ENCODE data around the gene SLC7A8.
A peak's percentile ranks its signal among the peaks of the same experiment; 100 is the strongest.

Gene SLC7A8

DNA sequence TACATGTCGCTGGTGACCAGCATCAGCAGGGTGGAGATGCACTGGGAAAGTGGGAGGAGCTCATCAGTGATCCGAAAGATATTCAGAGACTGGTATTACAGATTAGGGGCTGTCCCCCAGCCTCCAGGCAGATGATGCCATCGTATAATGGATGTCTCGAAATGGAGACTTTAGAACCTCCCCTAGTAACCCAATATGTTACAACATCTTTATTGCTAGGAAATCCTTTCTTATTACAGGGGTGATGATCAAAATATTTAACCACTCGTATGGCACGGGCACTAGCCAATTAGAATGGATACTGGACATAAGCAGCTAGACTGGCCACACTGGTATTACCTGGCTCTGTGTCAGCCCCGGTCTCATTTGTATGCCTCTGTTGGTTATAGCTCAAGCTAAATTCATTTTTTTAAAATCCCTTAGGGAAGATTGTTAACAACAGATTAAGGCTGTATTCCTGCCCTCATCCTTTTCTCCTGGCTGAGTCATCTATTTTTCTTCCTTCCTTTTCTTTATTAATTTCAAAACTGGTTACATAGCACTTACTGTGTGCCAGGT lies 53.6 kb downstream of the SLC7A8 start:
- no peak for DNase-seq

DNA sequence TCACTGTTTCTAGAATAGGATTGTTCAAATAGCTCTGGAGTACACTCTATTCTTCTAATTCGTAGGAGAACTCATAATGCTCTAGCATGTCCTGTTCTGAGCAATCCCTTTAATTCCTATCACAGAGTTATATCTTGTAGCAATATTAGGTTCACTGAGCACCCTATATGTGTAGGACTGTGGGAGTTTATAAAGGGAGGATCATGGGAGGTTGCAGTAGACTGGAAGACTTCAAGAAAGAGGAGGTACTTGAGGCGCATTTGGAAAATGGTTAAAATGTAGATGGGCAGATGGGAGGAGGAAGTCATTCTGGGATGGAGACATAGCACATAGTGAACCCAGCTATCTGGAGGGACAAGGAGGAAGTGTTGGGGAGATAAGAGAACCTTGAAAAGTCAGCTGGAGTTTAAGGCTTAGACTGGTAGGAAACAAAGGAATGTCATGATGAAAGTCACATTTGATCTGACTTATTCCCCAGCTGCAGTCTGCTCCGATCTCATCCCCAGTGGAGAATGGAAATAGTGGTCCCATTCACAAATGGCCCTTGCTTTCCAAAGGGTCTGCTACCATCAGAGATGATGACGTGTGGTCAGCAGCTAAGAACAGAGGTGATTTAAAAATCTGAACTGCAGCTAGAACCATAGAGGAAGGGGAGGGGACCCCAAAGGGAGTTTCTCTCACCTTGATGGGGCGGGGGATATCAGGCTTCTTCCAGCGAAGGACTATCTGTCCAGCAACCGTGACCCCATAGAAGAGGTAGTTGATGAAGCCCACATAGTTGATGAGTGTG lies 54.3 kb downstream of the SLC7A8 start:
- DNase-seq: no peak

DNA sequence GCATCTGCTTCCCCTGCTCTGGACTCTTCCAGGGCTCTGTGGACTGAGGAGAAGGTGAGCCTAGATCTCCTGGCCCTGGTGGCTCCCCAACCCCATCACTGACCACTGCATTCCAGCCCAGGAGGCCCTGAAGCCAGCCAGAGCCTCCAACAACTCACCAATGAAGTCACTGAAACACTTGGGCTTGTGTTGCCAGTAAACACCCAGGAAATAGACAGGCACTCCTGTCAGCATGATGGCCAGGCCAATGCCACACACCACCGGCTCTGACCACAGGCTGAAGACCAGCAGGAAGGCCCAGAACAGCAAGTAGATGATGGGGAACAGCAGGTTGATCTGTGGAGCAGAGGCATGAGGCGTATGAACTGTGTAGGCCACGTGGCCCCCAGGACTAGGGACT lies 55.6 kb downstream of the SLC7A8 start:
- no peak for DNase-seq

DNA sequence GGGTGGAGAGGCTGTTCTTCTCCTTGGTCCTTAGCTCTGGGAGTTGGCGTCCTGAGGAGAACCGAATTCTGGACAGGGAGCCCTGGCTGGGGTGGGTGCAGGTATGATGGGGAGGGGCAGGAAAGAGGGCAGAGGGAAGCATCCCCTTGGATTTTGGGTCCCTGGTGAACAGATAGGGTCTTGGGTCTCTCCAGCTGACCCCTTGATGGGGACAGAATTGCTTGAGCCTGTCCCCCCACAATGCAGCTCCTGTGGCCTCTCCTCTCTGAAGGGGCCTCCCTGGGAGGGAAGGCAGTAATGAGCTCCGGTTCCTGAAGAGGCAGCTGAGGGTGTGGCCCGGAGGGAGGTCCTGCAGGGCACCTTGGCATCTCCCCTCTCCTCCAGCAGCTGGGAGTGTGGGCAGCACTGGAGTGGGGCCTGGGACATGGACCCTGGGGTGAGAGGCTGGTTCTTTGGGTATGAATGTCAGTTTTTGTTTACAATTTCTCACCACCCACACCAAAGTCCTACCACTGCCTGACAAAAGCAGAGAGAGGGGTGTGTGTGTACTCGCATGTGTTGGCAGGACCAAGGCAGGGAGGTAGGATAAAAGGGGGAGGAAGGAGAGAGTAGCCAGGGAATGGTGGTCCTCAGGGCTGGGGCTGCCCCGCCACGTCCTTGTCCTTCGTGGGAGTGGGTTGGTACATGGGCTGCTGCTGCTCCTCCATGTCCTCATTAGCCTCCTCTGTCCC lies 56.7 kb downstream of the SLC7A8 start:
- no peak for DNase-seq

DNA sequence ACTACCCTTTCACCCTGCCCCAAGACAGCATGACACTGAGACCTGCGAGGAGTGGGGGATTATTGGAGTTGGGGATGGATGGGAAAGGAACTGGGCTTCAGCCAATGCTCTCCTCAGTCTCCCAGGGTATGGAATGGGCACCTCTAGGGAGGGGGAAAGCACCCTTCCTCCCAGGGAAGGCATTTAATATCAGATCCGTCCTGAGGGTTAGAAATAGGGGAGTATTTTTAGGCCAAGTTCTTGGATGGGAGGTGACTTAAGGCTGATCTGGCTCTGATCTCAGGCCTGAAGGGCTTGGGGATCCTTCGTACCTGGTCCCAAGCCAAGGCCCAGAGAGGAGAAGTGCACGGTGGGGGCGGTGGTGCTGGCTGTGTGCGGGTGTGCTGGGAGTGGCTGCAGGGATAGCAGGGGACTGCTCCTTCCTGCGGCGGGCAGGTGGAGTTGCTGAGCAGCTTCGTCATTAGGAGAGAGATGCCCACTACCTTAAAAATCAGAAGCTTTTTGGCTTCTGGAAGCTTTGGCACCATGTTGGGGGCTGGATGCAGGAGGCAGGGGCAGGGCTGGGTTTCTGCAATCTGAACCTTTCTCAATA lies 57.4 kb downstream of the SLC7A8 start:
- DNase-seq: no peak

DNA sequence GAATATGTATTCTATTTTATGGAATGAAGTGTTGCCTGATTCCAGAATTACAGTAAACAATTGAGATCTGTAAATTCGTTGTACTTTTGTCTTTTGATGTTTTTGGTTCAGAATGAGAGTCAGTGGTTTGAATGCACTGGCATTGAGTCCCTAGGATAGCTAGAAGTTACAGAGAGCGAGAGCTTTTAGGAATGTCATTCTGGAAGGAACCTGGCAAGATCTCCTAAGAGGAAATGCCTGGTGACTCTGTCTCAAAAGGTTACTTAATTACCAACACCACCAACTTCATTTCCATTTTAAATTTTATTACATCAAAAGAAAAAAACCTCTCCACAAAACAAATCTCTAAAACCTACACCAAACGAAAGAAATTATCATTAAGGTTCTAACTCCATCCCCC lies 58.4 kb downstream of the SLC7A8 start:
- DNase-seq: no peak

DNA sequence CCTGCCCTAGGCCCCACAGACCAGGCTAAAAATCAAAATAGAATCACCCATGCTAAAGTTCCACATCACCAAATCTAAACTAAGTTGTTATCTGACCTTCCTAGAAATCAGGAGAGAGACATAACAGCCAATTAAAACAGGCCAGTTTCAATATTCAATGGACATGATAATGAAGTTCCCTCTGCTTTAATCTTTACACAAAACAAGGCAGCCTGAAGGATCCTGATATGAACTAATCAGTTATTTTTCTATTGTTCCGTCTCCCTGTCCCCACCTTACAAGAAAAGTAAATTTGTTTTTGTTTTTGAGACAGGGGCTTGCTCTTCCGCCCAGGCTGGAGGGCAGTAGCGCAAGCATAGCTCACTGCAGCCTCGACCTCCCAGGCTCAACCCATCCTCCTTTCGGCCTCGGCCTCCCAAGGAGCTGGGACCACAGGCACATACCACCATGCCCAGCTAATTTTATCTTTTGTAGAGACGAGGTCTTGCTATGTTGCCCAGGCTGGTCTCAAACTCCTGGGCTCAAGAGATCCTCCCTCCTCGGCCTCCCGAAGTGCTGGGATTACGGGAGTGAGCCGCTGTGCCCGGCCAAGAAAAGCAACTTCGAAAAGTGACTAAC lies 59.0 kb downstream of the SLC7A8 start:
- DNase-seq: no peak

DNA sequence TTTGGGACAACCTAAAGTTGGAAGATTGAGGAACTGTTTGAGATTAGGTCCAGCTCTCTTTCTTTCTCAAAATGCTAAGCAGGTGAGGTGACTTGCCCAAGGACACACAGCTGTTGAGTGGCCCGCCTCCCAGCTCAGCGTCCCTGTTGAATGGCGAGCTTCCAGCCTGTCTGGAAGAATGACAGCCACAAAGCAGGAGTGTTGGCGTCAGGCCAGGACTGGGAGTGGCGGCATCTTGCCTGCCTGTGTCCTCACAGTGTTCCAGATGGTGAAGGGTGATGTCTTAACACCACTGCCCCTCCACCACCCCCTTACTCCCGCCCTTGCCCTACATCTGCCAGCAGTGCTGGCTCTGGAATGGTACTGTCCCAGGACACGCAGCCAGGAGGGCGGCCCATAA lies 60.0 kb downstream of the SLC7A8 start:
- peak; percentile 68 for DNase-seq

DNA sequence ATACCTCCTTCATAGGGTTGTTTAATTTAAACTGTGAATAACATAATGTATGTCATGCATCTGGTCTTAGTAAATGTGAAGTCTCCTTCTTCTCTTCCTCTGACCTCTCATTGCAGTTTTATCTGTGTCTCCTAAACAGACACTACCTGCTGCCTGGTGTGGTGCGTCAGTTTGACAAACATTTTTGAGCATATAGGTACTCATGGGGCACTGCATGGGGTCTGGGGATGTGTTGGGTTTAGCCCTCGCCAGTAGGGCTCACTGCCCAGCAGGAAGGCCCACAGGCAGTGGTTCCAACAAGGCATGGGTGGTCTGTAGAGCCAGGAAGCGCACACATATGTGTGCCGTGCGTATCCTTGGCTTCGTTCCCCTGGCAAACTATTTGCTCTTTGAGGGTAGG lies 61.4 kb downstream of the SLC7A8 start:
- DNase-seq: no peak

DNA sequence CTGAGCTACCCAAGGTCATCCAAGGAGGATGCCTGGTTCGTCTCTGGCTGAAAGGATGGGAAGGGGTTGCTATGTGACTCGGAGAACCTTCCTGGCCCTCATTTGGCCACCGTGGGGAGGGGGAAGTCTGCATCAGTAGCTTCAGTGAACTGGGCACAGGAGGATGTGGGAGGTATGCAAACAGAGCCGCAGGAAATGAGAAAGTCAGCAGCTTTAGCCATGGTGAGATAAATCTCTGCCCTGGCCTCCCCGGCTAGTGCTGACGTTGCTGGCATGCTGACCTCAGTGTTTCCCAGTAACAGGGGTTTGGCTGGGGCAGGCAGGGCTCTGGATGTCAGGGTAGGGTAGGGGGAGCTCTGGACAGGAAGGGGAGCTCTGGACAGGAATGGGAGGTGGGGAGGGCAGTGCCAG lies 62.1 kb downstream of the SLC7A8 start:
- DNase-seq: no peak

DNA sequence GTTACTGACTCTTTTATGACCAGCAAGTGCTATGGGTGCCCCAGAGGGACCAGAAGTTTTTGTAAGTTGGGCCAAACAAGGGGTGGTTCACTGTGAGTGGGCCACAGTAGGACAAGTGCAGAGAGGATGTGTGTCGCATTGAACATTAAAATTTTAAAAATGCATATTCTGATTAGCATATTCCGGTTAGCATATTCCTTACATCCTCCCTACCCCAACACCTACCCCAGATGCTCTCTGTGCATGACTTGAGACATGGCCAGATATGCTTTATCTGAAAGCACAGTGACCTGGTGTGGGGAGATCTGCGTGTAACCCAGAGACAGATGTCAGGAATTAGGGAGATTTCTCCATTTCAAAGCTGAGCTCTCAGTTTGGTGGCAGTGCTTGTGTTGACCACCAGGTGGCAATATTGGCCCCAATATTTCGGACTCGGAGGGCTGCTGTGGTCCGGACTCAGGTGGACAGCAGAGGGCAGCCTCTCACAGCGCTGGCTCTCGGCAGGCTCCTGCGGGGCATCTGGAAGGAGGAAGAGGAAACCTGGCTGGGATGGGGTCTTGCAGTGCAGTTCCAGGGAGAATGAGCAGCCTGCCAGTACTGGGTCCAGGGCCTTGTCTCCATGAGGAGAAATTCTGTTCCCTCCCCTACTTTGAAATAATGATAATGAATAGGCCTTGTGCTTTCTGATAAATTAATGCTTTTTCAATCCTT lies 62.8 kb downstream of the SLC7A8 start:
- peak; percentile 93 for DNase-seq

DNA sequence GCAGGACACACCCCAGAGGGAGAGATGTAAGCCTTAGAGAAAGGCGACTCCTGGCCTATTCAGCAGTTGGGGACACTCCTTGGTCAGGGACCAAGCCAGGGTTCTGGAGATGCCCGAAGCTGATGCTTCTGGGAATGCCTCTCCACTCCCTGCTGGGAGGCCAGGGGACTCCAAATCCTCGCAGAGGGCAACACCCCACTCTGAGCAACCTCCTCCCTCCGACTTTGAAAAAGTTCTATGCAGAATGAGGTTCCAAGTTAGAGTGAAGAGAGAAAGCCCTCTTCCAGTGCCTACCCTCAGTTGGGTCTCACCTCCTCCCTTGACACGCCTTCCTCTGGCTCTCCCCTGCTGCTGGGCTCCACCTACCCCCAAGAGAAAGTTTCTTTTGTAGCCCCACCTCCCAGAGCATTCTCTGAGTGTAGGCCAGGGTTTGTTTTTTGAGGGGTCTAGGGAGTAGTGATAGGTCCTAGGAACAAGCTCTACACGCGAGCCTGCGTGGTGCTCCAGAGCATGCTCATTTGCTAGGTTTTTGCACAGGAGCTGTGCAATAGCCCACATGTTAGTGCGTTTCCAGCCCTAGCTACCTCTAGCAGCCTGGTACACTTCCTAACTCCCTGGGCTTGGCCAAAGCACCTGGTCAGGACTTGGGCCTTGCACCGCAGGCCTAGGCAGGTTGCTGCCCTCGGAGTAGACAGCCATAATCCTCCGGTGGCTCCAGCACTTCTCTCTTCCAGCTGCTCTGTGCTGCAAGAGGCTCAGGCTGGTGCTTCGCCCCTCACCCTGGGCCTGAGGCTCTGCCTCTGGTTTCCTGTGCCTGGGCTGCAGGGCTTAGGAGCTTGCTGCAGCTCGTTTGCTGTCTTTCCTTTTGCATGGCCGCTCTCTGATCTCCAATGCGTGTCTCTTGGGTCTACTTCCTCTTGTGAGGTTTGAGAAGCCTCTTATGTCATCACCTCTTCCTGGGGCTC lies 63.8 kb downstream of the SLC7A8 start:
- DNase-seq: peak; percentile 68

DNA sequence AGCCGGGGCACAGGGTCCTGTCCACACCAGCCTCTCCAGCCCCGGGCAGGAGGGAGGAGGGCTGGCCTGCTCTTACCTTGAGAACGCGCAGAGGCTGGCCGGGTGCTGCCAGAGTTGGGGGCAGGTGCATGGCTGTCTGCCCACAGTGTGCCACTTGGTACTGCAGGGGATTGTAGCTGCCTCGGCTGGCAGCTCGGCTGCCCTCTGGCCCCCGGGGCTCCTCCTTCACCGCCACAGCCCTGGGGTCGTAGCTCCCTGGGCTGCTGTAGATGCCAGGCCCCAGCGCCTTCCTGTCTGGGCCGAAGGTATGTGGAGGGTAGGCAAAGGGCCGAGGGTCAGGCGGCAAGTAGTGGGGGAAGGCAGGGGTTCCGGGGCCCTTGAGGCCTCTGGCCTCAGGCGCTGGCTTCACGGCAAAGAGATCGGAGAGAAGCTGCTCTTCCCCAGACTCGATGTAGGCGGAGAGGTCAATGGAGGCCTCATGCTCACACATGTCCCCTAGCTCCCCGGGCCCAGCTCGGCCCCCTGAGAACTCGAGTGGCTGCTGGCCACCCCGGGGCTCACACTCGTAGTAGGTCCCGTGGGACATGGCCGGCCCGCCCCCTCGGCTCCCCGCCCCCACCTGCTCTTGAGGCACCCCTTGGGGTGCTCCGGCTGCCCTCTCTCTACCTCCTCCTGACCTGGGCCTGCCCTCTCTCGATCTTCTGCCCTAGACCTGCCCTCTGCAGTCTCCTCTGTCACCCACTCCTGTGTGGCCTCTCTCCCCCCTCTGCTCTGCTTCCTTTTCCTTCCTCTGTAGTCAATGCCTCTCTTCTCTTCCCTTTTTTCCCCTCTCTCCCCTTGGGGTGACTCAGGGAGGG lies 64.7 kb downstream of the SLC7A8 start, which contains the start of gene CEBPE:
CEBPE (minus strand) TSS at position 750 of the 857 bp plus-strand sequence; CDS start at position 586, 164 bp downstream.
- DNase-seq: no peak

DNA sequence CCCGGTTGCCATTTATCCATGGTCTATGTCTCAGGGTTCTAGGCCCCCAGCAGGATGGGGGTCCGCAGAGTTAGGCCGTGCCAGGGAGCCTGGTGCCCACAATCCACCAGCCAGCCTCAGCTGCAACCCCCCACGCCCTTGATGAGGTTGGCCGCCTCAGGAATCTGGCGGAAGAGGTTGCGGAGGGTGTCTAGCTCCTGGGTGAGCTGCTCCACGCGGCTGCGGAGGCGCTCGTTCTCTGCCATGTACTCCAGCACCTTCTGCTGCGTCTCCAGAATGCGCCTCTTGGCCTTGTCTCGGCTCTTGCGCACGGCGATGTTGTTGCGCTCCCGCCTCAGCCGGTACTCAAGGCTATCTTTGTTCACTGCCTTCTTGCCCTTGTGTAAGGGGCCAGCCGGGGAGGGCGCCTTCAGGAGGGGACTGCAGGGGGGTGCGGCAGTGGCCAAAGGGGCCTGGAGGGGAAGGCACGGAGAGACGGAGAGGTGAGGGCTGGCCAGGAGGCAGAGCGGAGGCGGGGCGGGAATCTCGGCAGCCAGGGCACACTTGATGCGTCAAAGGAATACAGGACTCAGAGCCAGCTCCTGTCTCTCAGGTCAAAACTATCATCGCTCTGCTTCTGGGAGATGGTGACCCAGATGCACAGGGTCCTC lies 66.0 kb downstream of the SLC7A8 start:
- no peak for DNase-seq

DNA sequence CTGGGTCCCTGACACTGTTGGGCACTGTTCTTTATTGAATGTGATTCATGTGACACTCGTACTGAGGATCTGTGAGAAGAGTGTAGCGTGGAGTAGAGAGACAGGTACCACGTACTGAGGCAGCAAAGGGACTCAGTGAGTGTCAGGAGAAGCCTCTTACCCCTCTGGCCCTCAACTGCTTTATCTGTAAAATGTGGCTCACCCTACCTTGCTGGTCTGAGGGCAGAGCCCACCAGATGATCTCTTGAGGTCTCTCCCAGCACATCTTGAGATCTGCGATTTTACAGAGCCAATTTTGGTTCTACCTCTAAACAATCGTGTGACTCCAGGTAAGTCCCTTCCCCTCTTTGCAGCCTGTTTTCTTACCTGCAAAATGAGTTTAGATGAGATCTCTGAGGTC lies 67.5 kb downstream of the SLC7A8 start:
- DNase-seq: no peak

DNA sequence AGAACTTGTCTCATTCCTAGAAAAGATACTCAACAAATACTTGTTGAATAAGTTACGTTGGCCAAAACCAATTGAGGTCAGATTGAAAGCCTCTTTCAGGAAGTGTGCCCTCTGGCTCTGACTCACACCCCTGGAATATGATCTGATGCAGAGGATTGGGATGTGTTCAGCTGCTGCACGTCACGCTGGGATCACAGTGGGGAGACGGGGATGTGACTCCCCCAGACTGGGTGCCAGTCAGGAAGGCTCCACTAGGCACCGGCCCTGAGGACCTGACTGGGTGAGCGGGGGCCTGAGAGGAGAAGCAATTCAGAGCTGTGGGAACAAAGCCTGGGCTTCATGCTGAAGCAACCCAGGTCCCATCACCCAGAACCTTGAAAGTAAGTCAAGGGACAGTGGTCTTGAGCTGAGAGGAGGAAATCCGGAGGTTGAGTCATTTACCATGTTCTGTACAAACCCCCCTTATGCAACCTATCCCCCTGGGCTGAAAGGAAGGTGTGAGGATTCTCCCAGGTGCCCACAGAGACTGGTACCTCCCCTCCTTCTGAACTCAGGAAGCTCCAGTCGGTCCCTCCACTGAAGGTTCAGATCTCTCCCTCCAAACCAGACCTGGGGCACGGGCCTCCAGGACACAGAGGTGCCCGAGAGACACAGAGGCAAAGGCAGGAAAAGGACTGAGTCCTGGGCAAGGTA lies 68.3 kb downstream of the SLC7A8 start:
- no peak for DNase-seq

DNA sequence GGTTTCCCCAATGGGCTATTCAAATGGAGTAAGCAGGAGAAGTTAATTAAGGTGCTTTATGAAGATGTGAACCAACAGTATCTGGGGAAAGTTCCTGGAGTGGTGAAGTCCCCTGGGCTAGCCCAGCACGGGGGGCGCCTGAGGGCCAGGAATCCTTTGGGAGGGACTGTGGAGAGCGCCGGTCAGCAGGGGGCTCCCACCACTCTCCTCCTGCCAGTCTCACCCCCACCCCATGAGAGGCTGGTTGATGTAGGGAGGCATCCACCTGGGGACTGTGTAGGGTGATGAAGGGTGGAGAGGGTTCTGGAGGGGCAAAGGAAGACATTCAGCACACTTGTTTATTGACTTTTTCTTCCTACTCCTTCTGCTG lies 68.8 kb downstream of the SLC7A8 start:
- DNase-seq: no peak

DNA sequence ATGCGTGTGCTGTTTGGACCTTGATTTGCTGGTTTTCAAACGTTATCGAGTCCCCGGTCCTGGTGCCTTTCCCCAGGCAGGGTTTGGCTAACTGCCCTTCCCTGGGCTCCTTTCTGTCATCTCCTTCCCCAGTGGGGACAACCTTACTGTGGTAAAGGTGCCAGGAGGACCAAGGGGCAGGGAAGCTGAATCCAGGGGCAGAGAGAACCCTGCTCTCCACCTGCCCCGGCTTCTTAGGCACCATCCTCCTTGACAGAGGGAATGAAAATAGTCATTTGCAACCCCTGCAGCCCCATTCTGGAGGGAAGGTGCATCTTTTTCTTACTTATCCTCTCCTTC lies 69.4 kb downstream of the SLC7A8 start:
- no peak for DNase-seq

DNA sequence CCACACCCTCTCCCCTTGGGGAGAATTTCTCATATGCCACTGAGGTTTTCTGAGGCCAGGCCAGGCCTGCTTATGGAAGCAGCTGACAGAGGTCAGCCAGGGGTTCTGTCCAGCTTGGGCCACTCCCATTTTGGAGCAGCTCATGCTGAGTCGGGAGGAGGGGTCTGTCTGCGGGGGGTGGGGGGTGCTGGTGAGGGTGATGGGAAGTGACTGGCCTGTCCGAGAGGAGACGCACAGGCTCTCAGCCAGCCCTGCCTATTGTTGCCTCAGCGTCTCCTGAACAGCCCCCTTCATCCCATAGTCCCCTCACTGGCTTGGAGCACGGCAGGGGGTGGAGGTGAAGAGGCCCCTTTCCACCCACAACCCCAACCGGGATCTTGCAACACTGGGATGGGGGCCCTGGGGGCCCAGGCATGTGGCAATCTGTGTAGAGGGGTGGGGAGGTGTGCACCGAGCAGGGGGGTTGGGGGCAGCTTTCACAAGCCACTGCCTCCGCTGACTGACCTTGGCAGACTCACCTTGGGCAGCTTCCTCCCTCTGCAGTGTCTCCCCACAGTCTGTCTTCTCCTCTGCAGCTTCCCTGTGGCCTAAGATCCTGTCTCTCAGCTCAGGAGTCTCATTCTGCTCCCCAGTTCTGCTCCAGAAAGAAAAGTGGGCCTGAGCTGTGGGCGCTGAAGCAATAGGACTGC lies 69.9 kb downstream of the SLC7A8 start:
- peak; percentile 56 for DNase-seq
